Psoas muscle (tissue), 8 donors: ENCODE measurements around the gene CUX1. TPM values are rescaled to one million over a fixed set of nuclear protein-coding genes. Genes with fewer than 3 reads are reported as not detected.

Source experiments
- ATAC-seq, 4 donors: fragments of 200-7000 bp; cut with Tn5 transposase; one replicate each; pipeline ENCODE4 v1.9.1; 2020; ENCODE audit warnings: moderate library complexity in 3 of 4, mild to moderate bottlenecking in 2 of 4
- DNase-seq, 2 donors: peaks; one replicate each; pipeline ENCODE4 v3.0.0-alpha.2; 2020
- H3K27ac ChIP-seq: fragments of 200-600 bp; one replicate; pipeline ENCODE4 v1.8.0; 2022
- H3K27me3 ChIP-seq, 3 donors: fragments of 200-600 bp in 1 of 3; one replicate each; pipeline versions ENCODE4 v1.6.1 to v1.8.0; 2013 to 2022; ENCODE audit warnings: low read length in 2 of 3, mild to moderate bottlenecking in 2 of 3, moderate library complexity in 1 of 3; ENCODE audit not compliant: insufficient read depth in 3 of 3
- H3K36me3 ChIP-seq, 2 donors: fragments of 200-600 bp in 1 of 2; one replicate each; pipeline versions ENCODE4 v1.6.1 to v1.8.0; 2013 to 2022; ENCODE audit warnings: low read depth in 1 of 2, mild to moderate bottlenecking in 1 of 2, moderate library complexity in 1 of 2; ENCODE audit not compliant: insufficient read depth in 1 of 2
- H3K4me1 ChIP-seq: fragments of 200-600 bp; one replicate; pipeline ENCODE4 v1.8.0; 2022
- H3K4me3 ChIP-seq: fragments of 200-600 bp; one replicate; pipeline ENCODE4 v1.8.0; 2022; ENCODE audit warnings: mild to moderate bottlenecking
- H3K9me3 ChIP-seq: fragments of 200-600 bp; one replicate; pipeline ENCODE4 v1.8.0; 2022
- CTCF ChIP-seq: fragments of 200-600 bp; IDR thresholded peaks from one replicate; pipeline ENCODE4 v1.8.0; 2022; ENCODE audit warnings: antibody characterized with exemption
- WGBS, 3 donors: extraction: QIAGEN DNeasy Blood & Tissue Kit; methylation state at CpG; one replicate each; pipeline versions ENCODE4 v1.1.6 to v1.1.7; 2013; 5-methylcytosine and 5-hydroxymethylcytosine counted together
- intact Hi-C, 2 donors: fragments of 100-400 bp; cut with DNase I; formaldehyde crosslinking; loops; one replicate each; pipeline versions ENCODE4 v1.11.0 to v1.14.2; 2022
- polyA plus RNA-seq, 3 donors: library from polyadenylated mRNA; stranded (reverse); fragments of 200-250 nt; gene quantifications; one replicate each; pipeline ENCODE4 v1.2.3, GENCODE V29; 2013
- total RNA-seq, 4 donors: library from RNA; stranded (reverse); fragmentation: NEBNext Ultra II Directional in 2 of 4; extraction: Animal tissue kit (Norgen Biotek cat#: 25700) in 2 of 4; gene quantifications; one replicate each; pipeline versions ENCODE4 v1.2.1 to v1.2.4, GENCODE V29; 2021 to 2023
- donor health status: healthy with polysubstance abuse.
- donor health status: DM: no; HTN: no; CAD: no; lungs with moderate emphysema.
- donor health status: Bipolar disorder and iron deficiency.
- donor health status: healthy.
- donor health status: DM: yes; HTN: yes; CAD: no.
- donor health status: DM: no; HTN: no; CAD: no.
- donor health status: DM: no; HTN: no; CAD: no.
- donor health status: DM: yes; HTN: yes; CAD: no.

Gene CUX1
- total and polyA plus RNA-seq, 7 donors, result 12.5 to 95.6 (median 72.4) TPM

- H3K4me3 ChIP-seq, result peak overlapping the region; percentile 26
- peak overlapping the region; percentile 82 for H3K27ac ChIP-seq
- peaks cover 72% of the 10 kb centered on the region for H3K4me1 ChIP-seq
- 20 to 38% (median 26%) methylated on average over 20 of the region's 20 CpGs for WGBS, 3 donors
- H3K9me3 ChIP-seq, result no peaks in the 10 kb centered on the region
- H3K27me3 ChIP-seq, result no peaks in the 10 kb centered on the region
- no peaks in the 10 kb centered on the region for H3K36me3 ChIP-seq
- DNase-seq (peak in 1 of 2 donors; percentile 67), ATAC-seq (peak in 3 of 4 donors; percentile 29 to 52 (median 45))
- no peak for TF ChIP-seq CTCF
- intact Hi-C loops, result no loop called here
Measured at GRCh38 chr7:101901661-101902491, 84.5 kb downstream of the CUX1 start.

GRCh38 chr7:101902680-101903514 is 85.5 kb downstream of the CUX1 start:
- Histone ChIP-seq H3K36me3 (no peaks in the 10 kb centered on the region), H3K27me3 (no peaks in the 10 kb centered on the region), H3K4me3 (no peak overlapping the region), H3K27ac (peak overlapping the region; percentile 82), H3K4me1 (peaks cover 62% of the 10 kb centered on the region), H3K9me3 (no peaks in the 10 kb centered on the region)
- no peak for ATAC-seq
- intact Hi-C loops, result no loop called here
- TF ChIP-seq CTCF, result no peak
- WGBS, 3 donors, result 88 to 92% (median 89%) methylated on average over 18 of the region's 18 CpGs
- no peak for DNase-seq

GRCh38 chr7:101903515-101903868 is 86.1 kb downstream of the CUX1 start:
- H3K36me3 ChIP-seq, result no peaks in the 10 kb centered on the region
- H3K4me1 ChIP-seq, result peaks cover 56% of the 10 kb centered on the region
- H3K27me3 ChIP-seq, result no peaks in the 10 kb centered on the region
- intact Hi-C loops, result no loop called here
- peak in 1 of 2 donors; percentile 54 for DNase-seq
- H3K27ac ChIP-seq, result peak overlapping the region; percentile 82
- WGBS, 3 donors, result 59 to 77% (median 72%) methylated on average over 13 of the region's 13 CpGs
- no peak for TF ChIP-seq CTCF
- peak; percentile 35 to 53 (median 52) for ATAC-seq
- H3K9me3 ChIP-seq, result no peaks in the 10 kb centered on the region
- no peak overlapping the region for H3K4me3 ChIP-seq

GRCh38 chr7:101904019-101904418 is 86.6 kb downstream of the CUX1 start:
- no peak for TF ChIP-seq CTCF
- peaks cover 50% of the 10 kb centered on the region for H3K4me1 ChIP-seq
- H3K9me3 ChIP-seq, result no peaks in the 10 kb centered on the region
- no peaks in the 10 kb centered on the region for H3K36me3 ChIP-seq
- intact Hi-C loops, result no loop called here
- no peaks in the 10 kb centered on the region for H3K27me3 ChIP-seq
- 82 to 93% (median 85%) methylated on average over 10 of the region's 10 CpGs for WGBS, 3 donors
- DNase-seq (no peak), ATAC-seq (no peak)
- H3K4me3 ChIP-seq, result no peak overlapping the region
- no peak overlapping the region for H3K27ac ChIP-seq
